Common myeloid progenitor, CD34-positive (primary cell): ENCODE results near the gene PRMT3.

Experiments
- CTCF ChIA-PET: fragments of 350-600 bp; sonication (Branson Sonifier 250); formaldehyde crosslinking; loops from one replicate; lab custom pipeline; 2021; ENCODE audit warnings: antibody characterized with exemption; lab: Charles Lee
- POLR2A ChIA-PET: fragments of 350-600 bp; sonication (Branson Sonifier 250); formaldehyde crosslinking; loops from one replicate; lab custom pipeline; 2021; ENCODE audit warnings: antibody characterized with exemption; lab: Charles Lee
- DNase-seq, 3 donors: peaks; one replicate each; pipeline versions ENCODE4 v3.0.0 to v3.0.0-alpha.2; 2013
- H3K27ac ChIP-seq, 2 experiments: 1 replicate in 1 of 2; 2 replicates in 1 of 2; pipeline ENCODE4 v1.7.0; 2013; ENCODE audit warnings: inconsistent platforms in 2 of 2, low read length in 2 of 2, mild to moderate bottlenecking in 2 of 2, low read depth in 1 of 2, moderate library complexity in 1 of 2; ENCODE audit not compliant: severe bottlenecking in 2 of 2, insufficient read depth in 1 of 2, poor library complexity in 1 of 2
- H3K27me3 ChIP-seq, 5 experiments: replicated peaks in 2 of 5; 1 replicate in 3 of 5; 2 replicates in 2 of 5; pipeline versions ENCODE4 v1.6.1 to v1.7.0; 2013; ENCODE audit warnings: low read length in 4 of 5, mild to moderate bottlenecking in 2 of 5, moderate library complexity in 2 of 5, inconsistent platforms in 1 of 5; ENCODE audit not compliant: insufficient read depth in 5 of 5, control insufficient read depth in 4 of 5
- H3K36me3 ChIP-seq, 4 experiments: 1 replicate in 2 of 4; 2 replicates in 2 of 4; pipeline versions ENCODE4 v1.6.1 to v1.7.0; 2013; ENCODE audit warnings: low read length in 3 of 4, control low read depth in 1 of 4, mild to moderate bottlenecking in 1 of 4; ENCODE audit not compliant: control insufficient read depth in 4 of 4, insufficient read depth in 4 of 4
- H3K4me1 ChIP-seq, 4 experiments: 1 replicate in 3 of 4; 2 replicates in 1 of 4; pipeline versions ENCODE4 v1.6.1 to v1.7.1; 2013; ENCODE audit warnings: low read length in 3 of 4, mild to moderate bottlenecking in 3 of 4, control low read depth in 1 of 4, inconsistent platforms in 1 of 4, moderate library complexity in 1 of 4; ENCODE audit not compliant: control insufficient read depth in 4 of 4, insufficient read depth in 4 of 4; ENCODE audit errors: control extremely low read depth in 1 of 4
- H3K4me3 ChIP-seq, 7 experiments: 1 replicate in 4 of 7; 2 replicates in 3 of 7; pipeline versions ENCODE4 v1.5.1 to v1.7.0; 2013; ENCODE audit warnings: mild to moderate bottlenecking in 7 of 7, low read length in 6 of 7, moderate library complexity in 6 of 7, inconsistent platforms in 2 of 7, low read depth in 2 of 7, control low read depth in 1 of 7; ENCODE audit not compliant: insufficient read depth in 4 of 7, control insufficient read depth in 1 of 7; ENCODE audit errors: extremely low read depth in 1 of 7
- H3K9me3 ChIP-seq, 5 experiments: 1 replicate in 4 of 5; 2 replicates in 1 of 5; pipeline versions ENCODE4 v1.6.1 to v1.7.1; 2013; ENCODE audit warnings: low read length in 4 of 5, mild to moderate bottlenecking in 2 of 5, inconsistent platforms in 1 of 5, low read depth in 1 of 5, moderate library complexity in 1 of 5; ENCODE audit not compliant: control insufficient read depth in 4 of 5, insufficient read depth in 2 of 5; ENCODE audit errors: control extremely low read depth in 1 of 5
- WGBS: methylation state at CpG from one replicate; pipeline ENCODE4 v1.1.5; 2013; ENCODE audit not compliant: insufficient coverage; 5-methylcytosine and 5-hydroxymethylcytosine counted together

PRMT3 gene

DNA sequence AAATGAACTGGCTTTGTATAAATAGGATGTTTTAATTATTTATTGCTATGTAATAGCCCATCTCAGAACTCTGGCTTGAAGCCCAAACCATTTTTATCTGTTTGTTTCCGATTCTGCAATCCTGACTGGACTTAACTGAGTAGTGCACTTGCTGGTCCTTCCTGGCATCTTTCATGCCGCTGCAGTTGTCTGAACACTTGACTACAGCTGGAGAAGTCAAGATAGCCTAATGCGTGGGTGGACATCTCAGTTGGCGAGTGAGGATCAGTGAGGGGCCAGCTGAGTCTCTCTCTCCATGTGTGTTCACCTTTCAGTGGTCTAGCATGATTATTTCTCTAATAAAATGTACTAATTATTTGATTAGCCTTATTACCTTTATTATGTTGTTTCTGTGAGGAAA is 105.8 kb downstream of the PRMT3 start:
- Histone ChIP-seq H3K4me3 (no peak overlapping the region), H3K36me3 (peaks cover 6 to 23% (median 14%) of the 10 kb centered on the region in 4 experiments), H3K27ac (no peak overlapping the region), H3K4me1 (no peaks in the 10 kb centered on the region), H3K27me3 (no peaks in the 10 kb centered on the region), H3K9me3 (no peaks in the 10 kb centered on the region)
- CTCF ChIA-PET: no interaction called here
- DNase-seq: no peak
- POLR2A ChIA-PET: no interaction called here
- 100% methylated on average over 3 of the region's 4 CpGs for WGBS

DNA sequence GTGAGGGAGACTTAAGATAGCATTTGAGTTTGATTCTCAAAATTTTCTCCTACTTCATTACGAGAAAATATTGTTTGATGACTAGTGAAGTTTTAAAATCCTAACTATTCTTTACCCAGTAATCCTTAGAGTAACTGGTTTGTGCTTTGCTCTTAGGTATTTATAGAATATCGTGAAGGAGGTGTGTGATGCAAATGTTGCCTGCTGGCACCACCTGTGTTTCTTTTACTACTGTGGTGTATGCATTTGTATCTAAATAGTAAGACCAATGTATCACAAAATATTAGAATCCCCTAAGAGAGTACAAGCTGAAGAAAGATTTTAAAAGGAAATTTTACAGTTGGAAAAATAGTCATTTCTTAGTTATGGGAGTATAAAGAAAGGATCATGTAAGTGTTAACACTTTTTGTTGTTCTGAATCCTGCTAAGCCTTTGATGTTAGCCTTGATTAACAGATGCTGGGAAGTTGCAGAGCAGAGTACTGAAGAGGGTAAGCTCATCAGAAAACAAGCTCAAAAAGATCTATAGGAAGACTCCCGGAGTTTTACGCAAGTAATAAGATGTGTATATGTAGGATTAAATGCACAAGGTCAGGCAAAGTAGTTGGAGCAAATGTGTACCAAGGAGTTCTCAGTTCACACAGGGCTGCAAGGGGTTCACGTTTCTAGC is 109.7 kb downstream of the PRMT3 start:
- Histone ChIP-seq H3K27ac (no peak overlapping the region), H3K36me3 (peaks cover 5 to 29% (median 17%) of the 10 kb centered on the region in 4 experiments), H3K9me3 (no peaks in the 10 kb centered on the region), H3K27me3 (no peaks in the 10 kb centered on the region), H3K4me3 (no peak overlapping the region), H3K4me1 (no peaks in the 10 kb centered on the region)
- DNase-seq: no peak
- ChIA-PET POLR2A (no interaction called here), CTCF (interaction anchor here (0.6 to 1.1 kb wide), 2 partner anchors 14 to 26 kb away, joined by 3 read pairs; no protein-coding TSS in a partner anchor)
- 100% methylated on average over 1 of the region's 5 CpGs for WGBS

DNA sequence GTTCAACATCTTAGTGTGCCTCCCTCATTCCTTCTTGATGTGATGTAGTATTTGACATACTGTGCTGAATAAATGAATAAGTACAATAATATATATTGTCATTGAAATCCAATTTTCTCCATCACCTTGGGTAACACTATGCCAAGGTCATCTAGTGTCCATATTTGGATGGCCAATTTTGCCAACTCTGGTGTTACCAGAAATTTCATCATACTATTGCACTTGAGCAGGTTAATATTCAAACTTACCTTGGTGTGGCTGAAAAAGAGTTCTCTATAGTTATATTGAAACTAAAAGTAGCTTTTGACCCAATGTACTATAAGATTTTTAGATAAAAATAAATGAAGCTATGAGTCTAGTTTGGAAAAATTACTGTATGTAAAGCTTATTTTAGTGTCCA is 113.7 kb downstream of the PRMT3 start:
- ChIA-PET CTCF (no interaction called here), POLR2A (interaction anchor here (0.6 kb wide), 1 partner anchor 1067 kb away, joined by 3 read pairs; no protein-coding TSS in a partner anchor)
- no peak overlapping the region for H3K4me3 ChIP-seq
- H3K9me3 ChIP-seq: no peaks in the 10 kb centered on the region
- H3K27me3 ChIP-seq: no peaks in the 10 kb centered on the region
- DNase-seq: no peak
- peaks cover 0 to 25% (median 9%) of the 10 kb centered on the region in 4 experiments for H3K36me3 ChIP-seq
- H3K27ac ChIP-seq: no peak overlapping the region
- H3K4me1 ChIP-seq: no peaks in the 10 kb centered on the region

DNA sequence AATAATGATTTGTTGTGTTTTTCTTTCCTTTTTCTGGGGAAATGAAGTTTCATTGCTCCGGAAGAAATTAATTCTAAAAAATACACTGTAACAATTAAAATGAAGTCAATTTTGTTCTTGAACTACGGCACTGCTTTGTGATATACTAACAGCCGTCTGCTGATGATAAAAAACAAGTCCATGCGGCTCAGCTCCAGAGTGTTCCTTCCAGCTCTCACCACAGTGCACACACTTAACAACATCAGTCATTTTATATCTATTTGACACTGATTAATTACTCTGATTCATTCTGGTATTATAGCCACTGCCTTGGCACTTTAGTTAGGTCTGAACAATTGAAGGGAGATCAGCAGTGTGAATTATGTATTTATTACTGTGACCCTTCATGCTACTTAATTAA is 114.5 kb downstream of the PRMT3 start:
- H3K4me1 ChIP-seq: no peaks in the 10 kb centered on the region
- H3K27me3 ChIP-seq: no peaks in the 10 kb centered on the region
- peaks cover 0 to 28% (median 9%) of the 10 kb centered on the region in 4 experiments for H3K36me3 ChIP-seq
- H3K9me3 ChIP-seq: no peaks in the 10 kb centered on the region
- no peak overlapping the region for H3K4me3 ChIP-seq
- no peak for DNase-seq
- POLR2A ChIA-PET: interaction anchor here (0.6 kb wide), 1 partner anchor 1067 kb away, joined by 3 read pairs; no protein-coding TSS in a partner anchor
- CTCF ChIA-PET: no interaction called here
- 83% methylated on average over 2 of the region's 4 CpGs for WGBS
- H3K27ac ChIP-seq: no peak overlapping the region

DNA sequence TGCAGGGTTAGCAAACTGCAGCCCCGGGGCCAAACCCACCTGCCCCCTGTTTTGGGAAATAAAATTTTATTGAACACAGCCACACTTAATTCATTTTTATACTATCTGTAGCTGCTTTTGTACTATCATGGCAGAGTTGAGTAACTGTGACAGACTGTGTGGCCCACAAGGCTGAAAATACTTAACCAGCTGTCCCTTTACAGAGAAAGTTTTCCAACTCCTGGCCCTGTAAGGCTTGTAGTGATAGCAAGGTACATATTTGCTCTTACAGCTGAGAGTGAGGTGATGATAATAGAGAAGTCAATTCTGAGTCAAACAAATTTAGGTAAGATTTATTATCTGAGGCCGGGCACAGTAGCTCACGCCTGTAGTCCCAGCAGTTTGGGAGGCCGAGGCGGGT is 124.5 kb downstream of the PRMT3 start:
- DNase-seq: no peak
- CTCF ChIA-PET: interaction anchor here (1.2 kb wide), 1 partner anchor 12 kb away, joined by 4 read pairs; no protein-coding TSS in a partner anchor
- peaks cover under 1 to 8% (median 6%) of the 10 kb centered on the region in 4 experiments for H3K36me3 ChIP-seq
- POLR2A ChIA-PET: no interaction called here
- H3K27ac ChIP-seq: no peak overlapping the region
- WGBS: 95% methylated on average over 3 of the region's 5 CpGs
- H3K9me3 ChIP-seq: no peaks in the 10 kb centered on the region
- H3K4me1 ChIP-seq: no peaks in the 10 kb centered on the region
- no peaks in the 10 kb centered on the region for H3K27me3 ChIP-seq
- no peak overlapping the region for H3K4me3 ChIP-seq

- POLR2A ChIA-PET: no interaction called here
- H3K4me3 ChIP-seq: no peak overlapping the region
- no peak overlapping the region for H3K27ac ChIP-seq
- H3K27me3 ChIP-seq: no peaks in the 10 kb centered on the region
- CTCF ChIA-PET: interaction anchor here (0.7 to 1.2 kb wide), 2 partner anchors 9 to 12 kb away, joined by 3 to 4 read pairs; no protein-coding TSS in a partner anchor
- H3K36me3 ChIP-seq: peaks cover 0 to 6% (median 5%) of the 10 kb centered on the region in 4 experiments
- no peak for DNase-seq
- H3K9me3 ChIP-seq: no peaks in the 10 kb centered on the region
- no peaks in the 10 kb centered on the region for H3K4me1 ChIP-seq
- WGBS: 90% methylated on average over 2 of the region's 4 CpGs
Observed at GRCh38 chr11:20512869-20513268, 125.4 kb downstream of the PRMT3 start.

- H3K27ac ChIP-seq: no peak overlapping the region
- H3K9me3 ChIP-seq: no peaks in the 10 kb centered on the region
- H3K27me3 ChIP-seq: peaks cover 0 to 2% (median 0%) of the 10 kb centered on the region in 5 experiments
- WGBS: 98% methylated on average over 7 of the region's 7 CpGs
- POLR2A ChIA-PET: no interaction called here
- no peaks in the 10 kb centered on the region for H3K36me3 ChIP-seq
- no peaks in the 10 kb centered on the region for H3K4me1 ChIP-seq
- no peak overlapping the region for H3K4me3 ChIP-seq
- CTCF ChIA-PET: interaction anchor here (1.0 kb wide), 1 partner anchor 12 kb away, joined by 3 read pairs; no protein-coding TSS in a partner anchor
- no peak for DNase-seq
Observed at GRCh38 chr11:20518323-20518834, 130.9 kb downstream of the PRMT3 start.
